OCI-LY1 (cell line): ENCODE results near the gene LY9.

Experiments
- EZH2 ChIP-seq: fragments of 200-600 bp; sonication (generic), shearing (Covaris generic); IDR thresholded peaks from 2 replicates; pipeline ENCODE4 v1.8.0; 2017; ENCODE audit warnings: borderline replicate concordance, mixed run types, mild to moderate bottlenecking, antibody characterized with exemption, low read length, moderate library complexity, mixed read lengths
- TF ChIP-seq, protein P1 (sequence below): fragments of 200-600 bp; sonication (generic), shearing (Covaris generic); IDR thresholded peaks from 2 replicates; pipeline ENCODE4 v1.5.1; 2017; ENCODE audit warnings: mild to moderate bottlenecking, antibody characterized with exemption, low read length, moderate library complexity, mixed read lengths

DNA sequence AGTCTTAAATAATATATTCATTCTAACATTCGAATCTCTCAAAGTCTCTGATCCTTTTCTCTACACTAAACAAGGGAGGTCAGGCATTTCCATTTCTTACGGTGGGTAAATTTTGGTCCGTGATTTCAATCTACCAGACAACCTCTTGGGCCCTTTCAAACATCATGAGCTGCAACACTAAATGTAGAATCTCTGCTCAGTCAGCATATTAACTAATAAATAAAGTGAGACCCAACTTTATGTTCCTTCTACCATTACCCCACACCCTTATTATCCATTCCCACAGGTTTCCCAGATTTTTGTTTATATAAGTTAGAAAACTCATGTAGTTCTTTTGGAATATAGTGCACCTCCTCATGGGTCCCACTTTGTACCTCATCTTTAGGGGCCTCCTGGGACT, 32.0 kb upstream of the LY9 start:
- TF ChIP-seq, protein P1, sequence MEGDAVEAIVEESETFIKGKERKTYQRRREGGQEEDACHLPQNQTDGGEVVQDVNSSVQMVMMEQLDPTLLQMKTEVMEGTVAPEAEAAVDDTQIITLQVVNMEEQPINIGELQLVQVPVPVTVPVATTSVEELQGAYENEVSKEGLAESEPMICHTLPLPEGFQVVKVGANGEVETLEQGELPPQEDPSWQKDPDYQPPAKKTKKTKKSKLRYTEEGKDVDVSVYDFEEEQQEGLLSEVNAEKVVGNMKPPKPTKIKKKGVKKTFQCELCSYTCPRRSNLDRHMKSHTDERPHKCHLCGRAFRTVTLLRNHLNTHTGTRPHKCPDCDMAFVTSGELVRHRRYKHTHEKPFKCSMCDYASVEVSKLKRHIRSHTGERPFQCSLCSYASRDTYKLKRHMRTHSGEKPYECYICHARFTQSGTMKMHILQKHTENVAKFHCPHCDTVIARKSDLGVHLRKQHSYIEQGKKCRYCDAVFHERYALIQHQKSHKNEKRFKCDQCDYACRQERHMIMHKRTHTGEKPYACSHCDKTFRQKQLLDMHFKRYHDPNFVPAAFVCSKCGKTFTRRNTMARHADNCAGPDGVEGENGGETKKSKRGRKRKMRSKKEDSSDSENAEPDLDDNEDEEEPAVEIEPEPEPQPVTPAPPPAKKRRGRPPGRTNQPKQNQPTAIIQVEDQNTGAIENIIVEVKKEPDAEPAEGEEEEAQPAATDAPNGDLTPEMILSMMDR: no peak
- no peak for TF ChIP-seq EZH2
